HepG2 (cell line): Measurements from ENCODE around the gene TPM2. TPM values are rescaled to one million over a fixed set of nuclear protein-coding genes. Genes with fewer than 3 reads are reported as not detected.

ENCODE experiments used
- ATF3 ChIP-seq: sonication (generic); formaldehyde crosslinking; IDR thresholded peaks from 2 replicates; pipeline ENCODE4 v1.4.0; 2020; ENCODE audit warnings: missing genetic modification reagents
- ATRX ChIP-seq: sonication (generic); formaldehyde crosslinking; IDR thresholded peaks from 2 replicates; pipeline ENCODE4 v1.4.0; 2020; ENCODE audit warnings: missing genetic modification reagents, borderline replicate concordance
- BRD4 ChIP-seq: sonication (generic); formaldehyde crosslinking; IDR thresholded peaks from 2 replicates; pipeline ENCODE4 v1.4.0; 2020; ENCODE audit warnings: missing genetic modification reagents
- CREBL2 ChIP-seq: sonication (generic); formaldehyde crosslinking; IDR thresholded peaks from 2 replicates; pipeline ENCODE4 v1.8.1; 2023; ENCODE audit warnings: missing genetic modification reagents, mild to moderate bottlenecking, borderline replicate concordance
- FOXM1 ChIP-seq: sonication (generic); formaldehyde crosslinking; IDR thresholded peaks from 2 replicates; pipeline ENCODE4 v1.5.0; 2020; ENCODE audit warnings: missing genetic modification reagents
- HOXA7 ChIP-seq: sonication (generic); formaldehyde crosslinking; IDR thresholded peaks from 2 replicates; pipeline ENCODE4 v1.8.1; 2022; ENCODE audit warnings: mild to moderate bottlenecking, missing genetic modification reagents, moderate library complexity
- IRX3 ChIP-seq: sonication (generic); formaldehyde crosslinking; IDR thresholded peaks from 2 replicates; pipeline ENCODE4 v1.8.1; 2023; ENCODE audit warnings: mild to moderate bottlenecking, low read depth, missing genetic modification reagents, borderline replicate concordance
- MBNL3 ChIP-seq: fragments of 250-450 bp; sonication (Bioruptor Pico); conservative IDR thresholded peaks from 2 replicates; pipeline ENCODE4 v1.8.0; 2022; ENCODE audit warnings: mild to moderate bottlenecking, inconsistent platforms
- NPAS2 ChIP-seq: sonication (generic); formaldehyde crosslinking; IDR thresholded peaks from 2 replicates; pipeline ENCODE4 v1.8.0; 2022; ENCODE audit warnings: mild to moderate bottlenecking, missing genetic modification reagents, borderline replicate concordance
- NR0B2 ChIP-seq: sonication (generic); formaldehyde crosslinking; IDR thresholded peaks from 2 replicates; pipeline ENCODE4 v1.4.0; 2020; ENCODE audit warnings: mild to moderate bottlenecking, missing genetic modification reagents
- PRDM15 ChIP-seq: sonication (generic); formaldehyde crosslinking; IDR thresholded peaks from 2 replicates; pipeline ENCODE4 v1.4.0; 2020; ENCODE audit warnings: missing genetic modification reagents
- SAFB2 ChIP-seq: sonication (generic); formaldehyde crosslinking; IDR thresholded peaks from 2 replicates; pipeline ENCODE4 v1.5.1; 2020; ENCODE audit warnings: missing genetic modification reagents, low read depth, mild to moderate bottlenecking, borderline replicate concordance
- SMAD1 ChIP-seq: sonication (generic); formaldehyde crosslinking; IDR thresholded peaks from 2 replicates; pipeline ENCODE4 v1.4.0; 2020; ENCODE audit warnings: missing genetic modification reagents, low read depth, mild to moderate bottlenecking, borderline replicate concordance
- SMYD3 ChIP-seq: sonication (generic); formaldehyde crosslinking; IDR thresholded peaks from 2 replicates; pipeline ENCODE4 v1.8.1; 2023; ENCODE audit warnings: mild to moderate bottlenecking, missing genetic modification reagents
- TBX2 ChIP-seq: sonication (generic); formaldehyde crosslinking; IDR thresholded peaks from 2 replicates; pipeline ENCODE4 v1.5.0; 2020; ENCODE audit warnings: missing genetic modification reagents, mild to moderate bottlenecking, borderline replicate concordance
- TCF7L2 ChIP-seq: IDR thresholded peaks from 2 replicates; pipeline ENCODE4 v1.6.1; 2011; ENCODE audit warnings: mild to moderate bottlenecking, low read depth, low read length, moderate library complexity
- TP53 ChIP-seq: sonication (generic); formaldehyde crosslinking; conservative IDR thresholded peaks from 2 replicates; pipeline ENCODE4 v1.4.0; 2020; ENCODE audit warnings: missing genetic modification reagents
- UBTF ChIP-seq: sonication (generic); formaldehyde crosslinking; IDR thresholded peaks from 2 replicates; pipeline ENCODE4 v1.4.0; 2020; ENCODE audit warnings: mild to moderate bottlenecking, missing genetic modification reagents
- ZNF24 ChIP-seq: fragments of 450-650 bp; IDR thresholded peaks from 2 replicates; pipeline ENCODE4 v1.6.1; 2017; ENCODE audit warnings: antibody characterized with exemption, mild to moderate bottlenecking
- ZNF260 ChIP-seq: sonication (generic); formaldehyde crosslinking; IDR thresholded peaks from 2 replicates; pipeline ENCODE4 v1.4.0; 2020; ENCODE audit warnings: missing genetic modification reagents, low read depth, mild to moderate bottlenecking, borderline replicate concordance
- ZNF605 ChIP-seq: sonication (generic); formaldehyde crosslinking; IDR thresholded peaks from 2 replicates; pipeline ENCODE4 v1.8.0; 2022; ENCODE audit warnings: mild to moderate bottlenecking, missing genetic modification reagents
- ZNF776 ChIP-seq: sonication (generic); formaldehyde crosslinking; IDR thresholded peaks from 2 replicates; pipeline ENCODE4 v1.4.0; 2020; ENCODE audit warnings: mild to moderate bottlenecking, missing genetic modification reagents
- ZSCAN12 ChIP-seq: sonication (generic); formaldehyde crosslinking; IDR thresholded peaks from 2 replicates; pipeline ENCODE4 v1.9.0; 2021; ENCODE audit warnings: mild to moderate bottlenecking, missing genetic modification reagents
- polyA plus RNA-seq, 8 experiments: library from polyadenylated mRNA; depleted of rRNA in 3 of 8; stranded (reverse) in 7 of 8; unstranded in 1 of 8; fragments of >200 nt; fragmentation: Illumina TruSeq in 4 of 8; extraction: Trizol in 4 of 8; gene quantifications; 2 replicates each; pipeline versions ENCODE4 v1.2.1 to v1.2.3, GENCODE V29; 2011 to 2016; ENCODE audit warnings: low read depth in 4 of 8, missing spikeins in 1 of 8, mixed read lengths in 1 of 8; ENCODE audit not compliant: insufficient read depth in 1 of 8
- total RNA-seq, 5 experiments: library from RNA; depleted of rRNA; stranded (reverse); fragments of >200 nt; fragmentation: Illumina TruSeq; extraction: Trizol; gene quantifications; 2 replicates each; pipeline ENCODE4 v1.2.3, GENCODE V29; 2016; ENCODE audit warnings: low read depth in 1 of 5

TPM2 gene
- total and polyA plus RNA-seq, 2 of the 13 experiments (the other 11 are each of a cell fraction or from before 2014, with no cell fraction given): 3.1 to 10.7 TPM

GRCh38 chr9:35657546-35658136 lies 32.1 kb downstream of the TPM2 start, which contains the start of gene RMRP (continued):
- TF ChIP-seq SAFB2 (CRISPR knock-in tag) (peak; percentile 49; the same call in 1 of the 2 replicates), ATF3 (CRISPR knock-in tag) (peak; percentile 74; the same call in 1 of the 2 replicates), ZSCAN12 (peak; percentile 97), FOXM1 (CRISPR knock-in tag) (peak; percentile 84; the same call in 1 of the 2 replicates), PRDM15 (0 out of 2 replicates have a peak, but pooled peaks have one; percentile 72), SMYD3 (peak; percentile 96), TBX2 (CRISPR knock-in tag) (peak; percentile 95), ZNF776 (CRISPR knock-in tag) (no peak; the same call in 1 of the 2 replicates), NR0B2 (CRISPR knock-in tag) (peak; percentile 80; the same call in 1 of the 2 replicates), SMAD1 (0 out of 2 replicates have a peak, but pooled peaks have one; percentile 32), TCF7L2 (no peak), NPAS2 (CRISPR knock-in tag) (0 out of 2 replicates have a peak, but pooled peaks have one; percentile 74), MBNL3 (no peak), IRX3 (CRISPR knock-in tag) (peak; percentile 90; the same call in 1 of the 2 replicates), BRD4 (CRISPR knock-in tag) (no peak; the same call in none of the 2 replicates), ZNF24 (peak; percentile 92), CREBL2 (CRISPR knock-in tag) (0 out of 2 replicates have a peak, but pooled peaks have one; percentile 59), TP53 (CRISPR knock-in tag) (peak; percentile 95), ATRX (no peak), HOXA7 (CRISPR knock-in tag) (peak; percentile 73; the same call in 1 of the 2 replicates), ZNF605 (CRISPR knock-in tag) (peak; percentile 97), ZNF260 (CRISPR knock-in tag) (no peak), UBTF (CRISPR knock-in tag) (peak; percentile 78; the same call in 1 of the 2 replicates)
